Measurements from ENCODE around the gene GRK7.
"Not testable (repeated sequence)": the region's sequence is repeated elsewhere in the genome, so short reads cannot be mapped to it uniquely, and the experiment has no call there.

GRK7 gene

GRCh38 chr3:141743305-141743704 is 19.9 kb upstream of the GRK7 start:
- peaks cover 31% of the 10 kb centered on the region for H3K36me3 ChIP-seq

GRCh38 chr3:141746962-141747361 is 16.2 kb upstream of the GRK7 start:
- peaks cover 31% of the 10 kb centered on the region for H3K36me3 ChIP-seq
- no peak for DNase-seq
- TF ChIP-seq CTCF (IDR thresholded peaks at IDR 0.05; ENCODE audit: low read depth, low read length): no peak
- no peaks in the 10 kb centered on the region for H3K27me3 ChIP-seq
- H3K4me1 ChIP-seq: no peaks in the 10 kb centered on the region
- no peak overlapping the region for H3K4me3 ChIP-seq (ENCODE audit: low read depth, low read length)
- H3K9me3 ChIP-seq: no peaks in the 10 kb centered on the region

More at GRCh38 chr3:141743305-141743704, 19.9 kb upstream of the GRK7 start:
- TF ChIP-seq CTCF (IDR thresholded peaks at IDR 0.05; ENCODE audit: low read depth, low read length): no peak
- Histone ChIP-seq H3K27me3 (no peaks in the 10 kb centered on the region), H3K4me1 (peaks cover 4% of the 10 kb centered on the region; the same call in 1 of the 2 replicates), H3K4me3 (ENCODE audit: low read depth, low read length) (no peak overlapping the region), H3K9me3 (no peaks in the 10 kb centered on the region)
- no peak for DNase-seq

DNA sequence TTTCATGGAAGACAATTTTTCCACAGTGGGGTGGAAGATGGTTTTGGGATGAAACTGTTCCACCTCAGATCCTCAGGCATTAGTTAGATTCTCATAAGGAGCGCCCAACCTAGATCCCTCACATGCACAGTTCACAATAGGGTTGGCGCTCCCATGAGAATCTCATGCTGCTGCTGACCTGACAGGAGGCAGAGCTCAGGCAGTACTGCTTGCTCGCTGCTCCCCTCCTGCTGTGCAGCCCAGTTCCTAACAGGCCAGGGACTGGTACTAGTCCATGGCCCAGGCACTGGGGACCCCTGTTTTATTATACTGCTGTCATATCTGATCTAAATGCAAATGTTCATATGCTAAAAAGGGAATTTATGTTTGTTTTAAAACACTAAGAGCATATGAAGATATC is 9.8 kb upstream of the GRK7 start:
- H3K27me3 ChIP-seq: no peaks in the 10 kb centered on the region
- H3K9me3 ChIP-seq: no peaks in the 10 kb centered on the region
- H3K36me3 ChIP-seq: no peaks in the 10 kb centered on the region
- H3K4me3 ChIP-seq (ENCODE audit: low read depth, low read length): no peak overlapping the region
- no peak for DNase-seq
- no peaks in the 10 kb centered on the region for H3K4me1 ChIP-seq
- no peak for TF ChIP-seq CTCF (IDR thresholded peaks at IDR 0.05; ENCODE audit: low read depth, low read length)

DNA sequence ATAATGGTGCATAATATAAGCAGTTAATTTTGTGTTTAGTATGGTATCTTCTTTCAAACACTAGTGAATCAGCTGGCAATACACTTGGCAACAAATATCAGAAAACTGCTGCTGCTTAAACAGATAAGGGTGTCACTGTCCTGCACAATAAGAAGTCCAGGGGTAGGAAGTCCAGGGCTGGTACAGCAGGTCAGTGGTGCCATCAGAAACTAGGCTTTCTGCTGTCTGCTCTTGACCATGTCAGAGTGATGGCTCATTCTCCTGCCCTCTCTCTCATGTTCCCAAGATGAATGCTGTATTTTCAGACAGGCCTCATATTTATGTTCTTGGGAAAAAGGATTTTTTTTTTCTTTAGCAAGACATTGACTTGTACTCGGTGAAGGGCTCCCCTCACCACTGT is 9.2 kb upstream of the GRK7 start:
- Histone ChIP-seq H3K36me3 (no peaks in the 10 kb centered on the region), H3K4me3 (ENCODE audit: low read depth, low read length) (no peak overlapping the region), H3K27me3 (no peaks in the 10 kb centered on the region), H3K9me3 (no peaks in the 10 kb centered on the region), H3K4me1 (no peaks in the 10 kb centered on the region)
- no peak for DNase-seq
- no peak for TF ChIP-seq CTCF (IDR thresholded peaks at IDR 0.05; ENCODE audit: low read depth, low read length)

DNA sequence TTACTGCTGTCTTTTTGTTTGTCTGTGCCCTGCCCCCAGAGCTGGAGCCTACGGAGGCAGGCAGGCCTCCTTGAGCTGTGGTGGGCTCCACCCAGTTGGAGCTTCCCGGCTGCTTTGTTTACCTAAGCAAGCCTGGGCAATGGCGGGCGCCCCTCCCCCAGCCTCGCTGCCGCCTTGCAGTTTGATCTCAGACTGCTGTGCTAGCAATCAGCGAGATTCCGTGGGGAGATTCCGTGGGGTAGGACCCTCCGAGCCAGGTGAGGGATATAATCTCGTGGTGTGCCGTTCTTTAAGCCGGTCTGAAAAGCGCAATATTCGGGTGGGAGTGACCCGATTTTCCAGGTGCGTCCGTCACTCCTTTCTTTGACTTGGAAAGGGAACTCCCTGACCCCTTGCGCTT is 656 bp upstream of the GRK7 start:
- not testable (repeated sequence) for DNase-seq; H3K9me3 ChIP-seq; H3K4me3 ChIP-seq (ENCODE audit: low read depth, low read length); H3K4me1 ChIP-seq; H3K27me3 ChIP-seq; H3K36me3 ChIP-seq

DNA sequence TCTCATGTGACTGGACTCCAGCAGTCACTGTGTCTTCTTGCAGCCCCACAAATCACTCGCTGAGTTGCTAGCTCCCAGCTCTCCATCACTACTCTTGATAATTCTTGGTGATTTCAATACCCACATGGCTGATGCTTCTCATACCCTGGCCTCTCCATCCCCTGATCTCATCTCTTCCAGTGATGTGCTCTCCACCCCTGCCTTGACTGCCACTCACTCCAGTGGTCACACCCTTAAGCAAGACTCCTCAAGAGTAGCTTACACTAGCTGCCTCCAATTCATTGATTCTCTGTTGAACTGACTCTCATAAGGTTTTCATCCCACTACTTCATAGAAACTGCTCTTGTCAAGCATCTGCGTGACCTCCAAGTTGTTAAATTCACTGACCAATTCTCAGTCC is 837 bp downstream of the GRK7 start:
- no peak for TF ChIP-seq CTCF (IDR thresholded peaks at IDR 0.05; ENCODE audit: low read depth, low read length)
- peaks cover 4% of the 10 kb centered on the region for H3K4me1 ChIP-seq
- DNase-seq: no peak
- no peaks in the 10 kb centered on the region for H3K36me3 ChIP-seq
- no peaks in the 10 kb centered on the region for H3K27me3 ChIP-seq
- no peak overlapping the region for H3K4me3 ChIP-seq (ENCODE audit: low read depth, low read length)
- H3K9me3 ChIP-seq: no peaks in the 10 kb centered on the region

- H3K27me3 ChIP-seq: no peaks in the 10 kb centered on the region
- no peaks in the 10 kb centered on the region for H3K36me3 ChIP-seq
- H3K9me3 ChIP-seq: no peaks in the 10 kb centered on the region
- TF ChIP-seq CTCF (IDR thresholded peaks at IDR 0.05; ENCODE audit: low read depth, low read length): no peak
- no peak overlapping the region for H3K4me3 ChIP-seq (ENCODE audit: low read depth, low read length)
- H3K4me1 ChIP-seq: peaks cover 8% of the 10 kb centered on the region
- no peak for DNase-seq
These were observed 1.3 kb downstream of the GRK7 start for GRCh38 chr3:141764465-141764864.
